ENCODE measurements around the gene TTN.
A peak's percentile ranks its signal among the peaks of the same experiment; 100 is the strongest.

TTN gene

GRCh38 chr2:178523596-178524134, 283.6 kb downstream of the TTN start:
- TF ChIP-seq, protein P1, sequence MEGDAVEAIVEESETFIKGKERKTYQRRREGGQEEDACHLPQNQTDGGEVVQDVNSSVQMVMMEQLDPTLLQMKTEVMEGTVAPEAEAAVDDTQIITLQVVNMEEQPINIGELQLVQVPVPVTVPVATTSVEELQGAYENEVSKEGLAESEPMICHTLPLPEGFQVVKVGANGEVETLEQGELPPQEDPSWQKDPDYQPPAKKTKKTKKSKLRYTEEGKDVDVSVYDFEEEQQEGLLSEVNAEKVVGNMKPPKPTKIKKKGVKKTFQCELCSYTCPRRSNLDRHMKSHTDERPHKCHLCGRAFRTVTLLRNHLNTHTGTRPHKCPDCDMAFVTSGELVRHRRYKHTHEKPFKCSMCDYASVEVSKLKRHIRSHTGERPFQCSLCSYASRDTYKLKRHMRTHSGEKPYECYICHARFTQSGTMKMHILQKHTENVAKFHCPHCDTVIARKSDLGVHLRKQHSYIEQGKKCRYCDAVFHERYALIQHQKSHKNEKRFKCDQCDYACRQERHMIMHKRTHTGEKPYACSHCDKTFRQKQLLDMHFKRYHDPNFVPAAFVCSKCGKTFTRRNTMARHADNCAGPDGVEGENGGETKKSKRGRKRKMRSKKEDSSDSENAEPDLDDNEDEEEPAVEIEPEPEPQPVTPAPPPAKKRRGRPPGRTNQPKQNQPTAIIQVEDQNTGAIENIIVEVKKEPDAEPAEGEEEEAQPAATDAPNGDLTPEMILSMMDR (IDR thresholded peaks at IDR 0.05; ENCODE audit: control extremely low read depth, extremely low read depth, low read depth, missing control alignments): no peak
- DNase-seq (ENCODE audit: extremely low spot score): no peak
- CTCF ChIA-PET: interaction anchor here (0.9 to 2.5 kb wide), 8 partner anchors 9 to 73 kb away, joined by 3 to 12 read pairs (median 5); partner anchors contain the start of genes PJVK and PRKRA
- POLR2A ChIA-PET: no interaction called here

- ChIA-PET CTCF (interaction anchor here (0.6 to 2.5 kb wide), 12 partner anchors 9 to 72 kb away, joined by 3 to 12 read pairs (median 4); partner anchors contain the start of genes PJVK and PRKRA), POLR2A (no interaction called here)
- TF ChIP-seq, protein P1 (IDR thresholded peaks at IDR 0.05; ENCODE audit: control extremely low read depth, extremely low read depth, low read depth, missing control alignments): peak; percentile 68
- peak; percentile 78 for DNase-seq (ENCODE audit: extremely low spot score)
These were observed 284.1 kb downstream of the TTN start for GRCh38 chr2:178522950-178523595.

- no peak for DNase-seq (ENCODE audit: extremely low spot score)
- CTCF ChIA-PET: interaction anchor here (1.1 to 2.5 kb wide), 7 partner anchors 8 to 71 kb away, joined by 3 to 12 read pairs (median 6); partner anchors contain the start of genes PJVK and PRKRA
These were observed 285.7 kb downstream of the TTN start for GRCh38 chr2:178521304-178522150.

DNA sequence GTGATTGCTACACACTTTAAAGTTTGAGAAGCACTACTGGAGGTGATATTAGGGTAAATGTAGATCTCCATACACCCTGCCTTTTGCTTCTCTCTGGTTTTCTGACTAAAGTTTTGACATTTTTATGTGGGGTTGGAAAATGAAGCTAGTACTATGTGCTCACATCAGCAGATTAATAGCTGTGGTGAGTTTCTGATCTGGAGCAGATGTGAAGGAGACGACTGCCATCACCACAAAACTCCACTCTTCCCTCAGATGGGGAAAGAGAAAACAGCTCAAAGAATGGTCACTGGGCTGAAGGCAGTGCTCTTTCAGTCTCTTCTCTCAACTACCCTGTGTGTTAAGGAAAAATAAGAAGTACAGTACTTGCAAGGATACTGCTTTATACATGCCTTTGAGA, 289.7 kb downstream of the TTN start:
- ChIA-PET POLR2A (no interaction called here), CTCF (interaction anchor here (0.9 to 2.7 kb wide), 8 partner anchors 8 to 102 kb away, joined by 3 to 12 read pairs (median 4); partner anchors contain the start of gene PLEKHA3)
- DNase-seq (ENCODE audit: extremely low spot score): no peak
- TF ChIP-seq, protein P1 (IDR thresholded peaks at IDR 0.05; ENCODE audit: control extremely low read depth, extremely low read depth, low read depth, missing control alignments): no peak

More at GRCh38 chr2:178521304-178522150, 285.7 kb downstream of the TTN start:
- POLR2A ChIA-PET: no interaction called here
- TF ChIP-seq, protein P1 (IDR thresholded peaks at IDR 0.05; ENCODE audit: control extremely low read depth, extremely low read depth, low read depth, missing control alignments): no peak

DNA sequence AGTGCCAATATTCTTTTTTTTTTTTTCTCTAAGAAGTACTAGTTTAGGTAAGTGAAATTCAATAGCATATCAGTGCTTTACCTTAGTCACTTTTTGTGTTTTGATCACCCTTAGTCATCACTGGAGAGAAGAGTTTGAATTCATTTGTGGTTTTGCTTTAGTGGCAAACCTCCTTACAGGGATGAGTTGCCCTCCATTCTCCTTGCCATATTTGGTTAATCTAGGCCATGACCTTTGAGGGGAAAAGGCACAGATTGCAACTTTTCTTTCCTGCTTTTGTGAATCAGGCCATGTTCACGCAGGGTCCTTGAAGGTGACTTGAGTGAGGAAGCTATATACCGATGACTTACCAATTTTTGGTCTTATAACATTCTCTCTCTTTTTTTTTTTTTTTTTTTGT, 292.6 kb downstream of the TTN start:
- no peak for DNase-seq (ENCODE audit: extremely low spot score)
- CTCF ChIA-PET: interaction anchor here (3.4 kb wide), 1 partner anchor 8 kb away, joined by 12 read pairs; no protein-coding TSS in a partner anchor

More for the DNA sequence above, 292.6 kb downstream of the TTN start:
- POLR2A ChIA-PET: no interaction called here
- TF ChIP-seq, protein P1 (IDR thresholded peaks at IDR 0.05; ENCODE audit: control extremely low read depth, extremely low read depth, low read depth, missing control alignments): no peak
